ENCODE measurements around the gene MRPL43.

DNA sequence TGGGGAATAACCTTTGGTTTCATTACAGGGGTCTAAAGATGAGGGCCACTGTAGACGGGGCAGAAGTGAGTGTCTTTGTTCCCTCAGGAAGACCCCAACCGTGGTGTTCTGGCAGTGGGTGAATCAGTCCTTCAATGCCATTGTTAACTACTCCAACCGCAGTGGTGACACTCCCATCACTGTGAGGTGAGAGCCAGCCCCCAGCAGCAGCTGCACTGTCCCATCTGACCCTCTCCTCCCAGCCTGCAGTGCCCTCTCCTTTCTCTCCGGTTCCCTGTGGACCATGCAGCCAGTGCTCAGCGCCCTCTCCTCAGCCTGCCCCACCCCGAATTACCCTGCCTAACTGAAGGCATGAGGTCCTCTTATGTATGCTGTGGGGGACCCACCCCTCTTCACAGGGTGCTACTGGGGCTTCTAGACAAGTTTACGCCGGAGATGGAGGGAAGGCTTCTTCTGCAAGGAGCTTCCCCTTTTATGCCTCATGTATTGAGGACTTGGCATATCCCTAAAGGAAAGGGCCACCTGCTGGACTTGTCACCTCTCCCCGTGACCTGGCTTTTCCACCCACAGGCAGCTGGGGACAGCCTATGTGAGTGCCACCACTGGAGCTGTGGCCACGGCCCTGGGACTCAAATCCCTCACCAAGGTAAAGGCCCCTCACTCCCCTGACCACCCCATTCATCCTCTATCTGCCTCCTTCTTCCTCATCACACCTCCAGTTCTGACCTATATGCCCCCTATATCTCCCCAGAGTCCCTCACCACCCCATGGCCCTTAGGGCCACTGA is 48.8 kb upstream of the MRPL43 start:
- TF ChIP-seq, protein P1, sequence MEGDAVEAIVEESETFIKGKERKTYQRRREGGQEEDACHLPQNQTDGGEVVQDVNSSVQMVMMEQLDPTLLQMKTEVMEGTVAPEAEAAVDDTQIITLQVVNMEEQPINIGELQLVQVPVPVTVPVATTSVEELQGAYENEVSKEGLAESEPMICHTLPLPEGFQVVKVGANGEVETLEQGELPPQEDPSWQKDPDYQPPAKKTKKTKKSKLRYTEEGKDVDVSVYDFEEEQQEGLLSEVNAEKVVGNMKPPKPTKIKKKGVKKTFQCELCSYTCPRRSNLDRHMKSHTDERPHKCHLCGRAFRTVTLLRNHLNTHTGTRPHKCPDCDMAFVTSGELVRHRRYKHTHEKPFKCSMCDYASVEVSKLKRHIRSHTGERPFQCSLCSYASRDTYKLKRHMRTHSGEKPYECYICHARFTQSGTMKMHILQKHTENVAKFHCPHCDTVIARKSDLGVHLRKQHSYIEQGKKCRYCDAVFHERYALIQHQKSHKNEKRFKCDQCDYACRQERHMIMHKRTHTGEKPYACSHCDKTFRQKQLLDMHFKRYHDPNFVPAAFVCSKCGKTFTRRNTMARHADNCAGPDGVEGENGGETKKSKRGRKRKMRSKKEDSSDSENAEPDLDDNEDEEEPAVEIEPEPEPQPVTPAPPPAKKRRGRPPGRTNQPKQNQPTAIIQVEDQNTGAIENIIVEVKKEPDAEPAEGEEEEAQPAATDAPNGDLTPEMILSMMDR (IDR thresholded peaks at IDR 0.05; ENCODE audit: borderline replicate concordance, extremely low read depth, low read length, poor library complexity, severe bottlenecking), result no peak
- TF ChIP-seq EZH2 (IDR thresholded peaks at IDR 0.05; ENCODE audit: borderline replicate concordance, low read depth, low read length, severe bottlenecking), result no peak
